ENCODE data around the gene NR6A1.
"Not testable (repeated sequence)": the region's sequence is repeated elsewhere in the genome, so short reads cannot be mapped to it uniquely, and the experiment has no call there.

Gene NR6A1

DNA sequence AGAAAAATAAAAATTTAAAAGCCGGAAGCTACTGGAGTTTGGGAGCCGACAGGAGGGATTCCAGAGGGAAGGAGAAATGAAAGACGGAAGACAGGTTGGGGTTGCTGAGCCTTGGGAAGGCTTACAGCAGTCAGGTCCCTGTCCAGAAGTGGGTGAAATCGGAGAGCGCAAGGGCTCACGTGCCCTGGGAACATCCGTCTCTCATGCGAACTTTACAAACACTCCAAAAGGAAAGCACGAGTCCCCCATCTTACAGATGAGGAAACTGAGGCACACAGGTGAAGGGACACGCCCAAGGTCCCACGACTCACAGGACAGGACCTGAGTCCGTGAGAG lies 5.5 kb upstream of the NR6A1 start:
- H3K4me3 ChIP-seq (replicated peaks; ENCODE audit: low read depth, low read length): peak overlapping the region; percentile 34
- no peak for DNase-seq (ENCODE audit: low read depth)
- TF ChIP-seq CTCF (IDR thresholded peaks at IDR 0.05; ENCODE audit: low read length, missing control alignments): no peak

DNA sequence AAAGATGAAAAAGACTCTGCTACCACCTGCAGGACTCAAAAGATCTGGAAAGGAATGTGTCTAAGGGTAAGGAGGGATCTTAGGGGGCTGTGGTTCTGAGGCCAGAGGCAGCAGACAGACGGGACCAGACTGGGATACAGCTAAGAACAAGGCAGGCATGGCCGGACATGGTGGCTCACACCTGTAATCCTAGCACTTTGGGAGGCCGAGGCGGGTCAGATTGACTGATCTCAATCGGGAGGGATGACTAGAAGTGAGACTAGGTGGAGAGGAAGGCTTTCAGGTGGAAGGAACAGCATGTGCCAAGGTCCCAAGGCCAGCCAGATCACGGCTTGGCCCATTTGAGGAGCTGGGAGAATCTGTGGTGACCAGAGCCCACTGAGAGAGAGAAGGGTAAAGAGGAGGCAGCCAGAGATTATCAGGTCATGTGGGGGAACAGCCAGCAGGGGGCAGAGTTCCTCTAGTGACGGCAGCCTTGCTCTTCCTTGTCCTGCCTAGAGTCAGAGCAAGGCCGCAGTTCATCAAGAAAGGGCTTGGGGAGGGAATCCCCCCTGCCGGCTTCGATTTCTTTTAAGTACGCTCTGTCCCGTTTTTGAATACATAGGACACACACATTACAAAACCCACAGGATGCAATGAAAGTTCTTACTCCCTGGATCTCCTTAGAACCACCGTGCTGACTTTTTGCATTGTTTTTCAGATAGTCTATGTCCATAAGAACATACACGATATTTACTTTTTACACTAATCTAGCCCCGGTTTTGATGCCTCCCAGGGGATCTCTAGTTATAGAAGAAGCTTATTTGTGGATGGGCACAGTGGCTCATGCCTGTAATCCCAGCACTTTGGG lies 3.2 kb upstream of the NR6A1 start:
- peak; percentile 83 for DNase-seq (ENCODE audit: low read depth)

GRCh38 chr9:124773473-124774128 lies 2.5 kb upstream of the NR6A1 start:
- DNase-seq (ENCODE audit: low read depth): no peak
- no peak for TF ChIP-seq CTCF (IDR thresholded peaks at IDR 0.05; ENCODE audit: low read length, missing control alignments)

More for the DNA sequence above, 3.2 kb upstream of the NR6A1 start:
- H3K4me3 ChIP-seq (replicated peaks; ENCODE audit: low read depth, low read length): no peak overlapping the region
- TF ChIP-seq CTCF (IDR thresholded peaks at IDR 0.05; ENCODE audit: low read length, missing control alignments): peak; percentile 72

GRCh38 chr9:124772877-124773276 lies 1.8 kb upstream of the NR6A1 start:
- H3K4me3 ChIP-seq (replicated peaks; ENCODE audit: low read depth, low read length); DNase-seq (ENCODE audit: low read depth): not testable (repeated sequence)

More at GRCh38 chr9:124773473-124774128, 2.5 kb upstream of the NR6A1 start:
- no peak overlapping the region for H3K4me3 ChIP-seq (replicated peaks; ENCODE audit: low read depth, low read length)

DNA sequence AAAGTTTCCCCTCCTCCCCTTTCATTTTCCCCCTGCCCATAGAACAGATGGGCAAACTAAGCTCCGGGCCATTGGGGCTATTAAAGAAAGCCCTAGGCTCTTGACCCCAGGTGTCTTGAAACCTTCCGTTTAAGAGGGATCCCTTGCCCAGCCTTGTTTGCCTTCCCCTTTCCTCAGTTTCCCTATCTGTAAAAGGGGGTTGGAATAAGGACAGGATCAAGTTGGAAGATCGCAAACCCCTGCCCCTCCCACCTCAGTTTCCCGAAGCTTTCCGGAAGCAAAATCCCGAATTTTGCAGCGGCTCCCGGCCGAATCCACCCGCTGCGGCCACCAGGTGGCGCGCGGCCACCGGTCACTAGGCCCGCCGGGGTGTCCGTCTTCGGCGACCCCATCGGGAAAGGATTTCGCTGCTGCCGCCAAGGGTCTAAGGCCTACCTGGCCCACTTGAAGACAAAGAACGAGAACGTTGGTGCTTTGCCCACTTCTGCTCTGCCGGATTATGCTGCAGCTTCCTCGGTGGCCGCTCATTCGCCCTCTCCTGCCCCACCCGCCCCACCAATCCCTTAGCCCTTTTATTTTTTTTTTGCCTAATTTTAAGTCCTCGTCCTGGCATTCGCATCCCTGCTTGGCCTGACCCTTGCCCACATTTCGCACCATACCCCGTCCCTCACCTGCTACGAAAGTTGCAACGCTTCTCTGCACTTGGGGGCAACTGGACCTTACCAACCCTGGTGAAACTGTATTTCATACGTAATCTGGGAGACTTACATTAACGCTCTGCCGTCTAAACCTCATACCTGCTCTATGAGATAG lies 962 bp upstream of the NR6A1 start:
- peak; percentile 78 for DNase-seq (ENCODE audit: low read depth)
- H3K4me3 ChIP-seq (replicated peaks; ENCODE audit: low read depth, low read length): peak overlapping the region; percentile 63
- peak; percentile 84 for TF ChIP-seq CTCF (IDR thresholded peaks at IDR 0.05; ENCODE audit: low read length, missing control alignments)

GRCh38 chr9:124770359-124771020 lies 621 bp downstream of the NR6A1 start:
- TF ChIP-seq CTCF (IDR thresholded peaks at IDR 0.05; ENCODE audit: low read length, missing control alignments): no peak
- DNase-seq (ENCODE audit: low read depth): no peak
- peak overlapping the region; percentile 63 for H3K4me3 ChIP-seq (replicated peaks; ENCODE audit: low read depth, low read length)

Measured in fibroblast of pulmonary artery (primary cell).